Neural progenitor cell (in vitro differentiated cells): ENCODE results near the gene ZMYND8.

ENCODE experiments used
- EZH2 ChIP-seq: fragments of 200-600 bp; sonication (generic); IDR thresholded peaks from 2 replicates; pipeline ENCODE4 v1.6.1; 2017; ENCODE audit warnings: antibody characterized with exemption, mild to moderate bottlenecking, moderate library complexity
- EZH2phosphoT487 ChIP-seq: fragments of 200-600 bp; sonication (generic); IDR thresholded peaks from 2 replicates; pipeline ENCODE4 v1.6.1; 2017; ENCODE audit warnings: antibody characterized with exemption
- TF ChIP-seq, protein P1 (sequence below): fragments of 200-600 bp; sonication (generic); IDR thresholded peaks from 2 replicates; pipeline ENCODE4 v1.5.1; 2017; ENCODE audit warnings: antibody characterized with exemption, mild to moderate bottlenecking

- TF ChIP-seq, protein P1, sequence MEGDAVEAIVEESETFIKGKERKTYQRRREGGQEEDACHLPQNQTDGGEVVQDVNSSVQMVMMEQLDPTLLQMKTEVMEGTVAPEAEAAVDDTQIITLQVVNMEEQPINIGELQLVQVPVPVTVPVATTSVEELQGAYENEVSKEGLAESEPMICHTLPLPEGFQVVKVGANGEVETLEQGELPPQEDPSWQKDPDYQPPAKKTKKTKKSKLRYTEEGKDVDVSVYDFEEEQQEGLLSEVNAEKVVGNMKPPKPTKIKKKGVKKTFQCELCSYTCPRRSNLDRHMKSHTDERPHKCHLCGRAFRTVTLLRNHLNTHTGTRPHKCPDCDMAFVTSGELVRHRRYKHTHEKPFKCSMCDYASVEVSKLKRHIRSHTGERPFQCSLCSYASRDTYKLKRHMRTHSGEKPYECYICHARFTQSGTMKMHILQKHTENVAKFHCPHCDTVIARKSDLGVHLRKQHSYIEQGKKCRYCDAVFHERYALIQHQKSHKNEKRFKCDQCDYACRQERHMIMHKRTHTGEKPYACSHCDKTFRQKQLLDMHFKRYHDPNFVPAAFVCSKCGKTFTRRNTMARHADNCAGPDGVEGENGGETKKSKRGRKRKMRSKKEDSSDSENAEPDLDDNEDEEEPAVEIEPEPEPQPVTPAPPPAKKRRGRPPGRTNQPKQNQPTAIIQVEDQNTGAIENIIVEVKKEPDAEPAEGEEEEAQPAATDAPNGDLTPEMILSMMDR, result no peak
- TF ChIP-seq EZH2 (no peak), EZH2phosphoT487 (no peak)
These were observed 131.6 kb downstream of the ZMYND8 start for GRCh38 chr20:47224857-47225256.
